Measurements from ENCODE around the gene ATM. TPM values are rescaled to one million over a fixed set of nuclear protein-coding genes. Genes with fewer than 3 reads are reported as not detected.

The ATM gene
- total RNA-seq, 2 donors from 2014 or later, result 60.9 to 63.0 TPM

GRCh38 chr11:108223348-108224149, 682 bp downstream of the ATM start:
- H3K27ac Mint-ChIP-seq, result no peak overlapping the region
- H3K4me1 Mint-ChIP-seq, result peaks cover 34% of the 10 kb centered on the region
- Histone ChIP-seq H3K4me3 (ENCODE audit: low read length) (peak overlapping the region; percentile 95), H3K9me3 (ENCODE audit: control insufficient read depth, low read length) (no peaks in the 10 kb centered on the region), H3K27me3 (ENCODE audit: control insufficient read depth, insufficient read depth, low read length, poor library complexity, severe bottlenecking) (no peaks in the 10 kb centered on the region), H3K36me3 (ENCODE audit: control insufficient read depth, insufficient read depth, low read length) (peaks cover 2% of the 10 kb centered on the region), H3K27ac (ENCODE audit: low read depth, low read length) (peak overlapping the region; percentile 86), H3K4me1 (ENCODE audit: control insufficient read depth, insufficient read depth, low read length) (peaks cover 7% of the 10 kb centered on the region), H3K9ac (ENCODE audit: extremely low read depth, low read length, poor library complexity, severe bottlenecking) (peak overlapping the region; percentile 68)
- DNase-seq, result no peak
- no peaks in the 10 kb centered on the region for H3K27me3 Mint-ChIP-seq (ENCODE audit: insufficient read depth)
- TF ChIP-seq CTCF (conservative IDR thresholded peaks at IDR 0.05), result no peak
- no peaks in the 10 kb centered on the region for H3K9me3 Mint-ChIP-seq
- no peak overlapping the region for H3K4me3 Mint-ChIP-seq
- 12% methylated on average over 20 of the region's 20 CpGs for WGBS, 2 experiments (ENCODE audit: insufficient coverage in 1 of 2, insufficient read length in 1 of 2)
- no peaks in the 10 kb centered on the region for H3K36me3 Mint-ChIP-seq (ENCODE audit: low read depth)

- Histone ChIP-seq H3K27me3 (ENCODE audit: control insufficient read depth, insufficient read depth, low read length, poor library complexity, severe bottlenecking) (no peaks in the 10 kb centered on the region), H3K4me1 (ENCODE audit: control insufficient read depth, insufficient read depth, low read length) (peaks cover 7% of the 10 kb centered on the region), H3K9me3 (ENCODE audit: control insufficient read depth, low read length) (no peaks in the 10 kb centered on the region), H3K27ac (ENCODE audit: low read depth, low read length) (no peak overlapping the region), H3K9ac (ENCODE audit: extremely low read depth, low read length, poor library complexity, severe bottlenecking) (no peak overlapping the region), H3K4me3 (ENCODE audit: low read length) (peak overlapping the region; percentile 95), H3K36me3 (ENCODE audit: control insufficient read depth, insufficient read depth, low read length) (peaks cover 9% of the 10 kb centered on the region)
- no peak for DNase-seq
- H3K27ac Mint-ChIP-seq, result no peak overlapping the region
- H3K4me1 Mint-ChIP-seq, result peaks cover 29% of the 10 kb centered on the region
- H3K4me3 Mint-ChIP-seq, result no peak overlapping the region
- no peaks in the 10 kb centered on the region for H3K27me3 Mint-ChIP-seq (ENCODE audit: insufficient read depth)
- no peak for TF ChIP-seq CTCF (conservative IDR thresholded peaks at IDR 0.05)
- WGBS, 2 experiments (ENCODE audit: insufficient coverage in 1 of 2, insufficient read length in 1 of 2), result 86 to 92% methylated on average over 1 to 4 of the region's 4 CpGs
- no peaks in the 10 kb centered on the region for H3K9me3 Mint-ChIP-seq
- H3K36me3 Mint-ChIP-seq (ENCODE audit: low read depth), result peaks cover 7% of the 10 kb centered on the region
Observed at GRCh38 chr11:108224366-108224765, 1.5 kb downstream of the ATM start.

- WGBS, 2 experiments (ENCODE audit: insufficient coverage in 1 of 2, insufficient read length in 1 of 2), result 91 to 93% methylated on average over 12 to 14 of the region's 14 CpGs
Observed at GRCh38 chr11:108224911-108225786, 2.3 kb downstream of the ATM start.

More at GRCh38 chr11:108224911-108225786, 2.3 kb downstream of the ATM start:
- Mint-ChIP-seq H3K4me3 (no peak overlapping the region), H3K36me3 (ENCODE audit: low read depth) (peaks cover 14% of the 10 kb centered on the region), H3K9me3 (no peaks in the 10 kb centered on the region), H3K27me3 (ENCODE audit: insufficient read depth) (no peaks in the 10 kb centered on the region), H3K27ac (no peak overlapping the region), H3K4me1 (peaks cover 21% of the 10 kb centered on the region)
- no peak overlapping the region for H3K27ac ChIP-seq (ENCODE audit: low read depth, low read length)
- H3K27me3 ChIP-seq (ENCODE audit: control insufficient read depth, insufficient read depth, low read length, poor library complexity, severe bottlenecking), result no peaks in the 10 kb centered on the region
- H3K9ac ChIP-seq (ENCODE audit: extremely low read depth, low read length, poor library complexity, severe bottlenecking), result no peak overlapping the region
- H3K9me3 ChIP-seq (ENCODE audit: control insufficient read depth, low read length), result no peaks in the 10 kb centered on the region
- H3K4me1 ChIP-seq (ENCODE audit: control insufficient read depth, insufficient read depth, low read length), result peaks cover 2% of the 10 kb centered on the region
- DNase-seq, result no peak
- no peak for TF ChIP-seq CTCF (conservative IDR thresholded peaks at IDR 0.05)
- peak overlapping the region; percentile 95 for H3K4me3 ChIP-seq (ENCODE audit: low read length)
- H3K36me3 ChIP-seq (ENCODE audit: control insufficient read depth, insufficient read depth, low read length), result peaks cover 10% of the 10 kb centered on the region
